Fibroblast of peridontal ligament (primary cell): ENCODE data around the gene CD200R1L.

Source experiments
- DNase-seq: peaks from one replicate; pipeline ENCODE4 v3.0.0-alpha.2; 2010; ENCODE audit errors: extremely low read depth

The CD200R1L gene

DNA sequence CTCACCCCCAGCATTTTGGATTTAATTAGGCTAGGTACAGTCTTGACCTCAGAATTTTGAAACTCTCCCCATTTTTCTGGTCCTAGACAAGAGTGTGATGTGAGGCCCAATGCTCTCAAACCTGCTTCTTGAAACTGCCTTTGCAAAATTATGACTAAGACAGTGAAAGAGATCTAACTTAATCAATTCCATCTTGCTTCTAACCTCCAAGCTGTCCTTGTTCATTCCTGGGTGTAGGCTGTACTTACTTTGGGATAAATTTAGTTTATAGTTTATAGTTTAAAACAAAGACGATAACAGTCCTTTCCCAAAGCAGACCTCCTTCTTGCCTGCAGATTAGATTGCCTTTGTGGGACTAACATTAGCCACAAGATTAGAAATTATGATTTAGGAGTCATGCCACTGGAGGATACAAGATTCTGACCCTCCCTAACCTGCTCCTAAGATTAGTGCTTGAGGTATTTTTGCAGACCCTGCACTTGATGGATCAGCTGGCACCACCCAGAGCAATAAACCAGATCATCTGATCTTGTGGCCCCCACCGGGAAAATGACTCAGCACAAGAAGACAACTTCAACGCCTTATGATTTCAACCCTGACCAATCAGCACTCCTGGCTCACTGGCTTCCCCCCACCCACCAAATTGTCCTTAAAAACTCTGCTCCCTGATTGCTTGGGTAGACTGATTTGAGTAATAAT, 59.6 kb downstream of the CD200R1L start:
- peak; percentile 78 for DNase-seq

DNA sequence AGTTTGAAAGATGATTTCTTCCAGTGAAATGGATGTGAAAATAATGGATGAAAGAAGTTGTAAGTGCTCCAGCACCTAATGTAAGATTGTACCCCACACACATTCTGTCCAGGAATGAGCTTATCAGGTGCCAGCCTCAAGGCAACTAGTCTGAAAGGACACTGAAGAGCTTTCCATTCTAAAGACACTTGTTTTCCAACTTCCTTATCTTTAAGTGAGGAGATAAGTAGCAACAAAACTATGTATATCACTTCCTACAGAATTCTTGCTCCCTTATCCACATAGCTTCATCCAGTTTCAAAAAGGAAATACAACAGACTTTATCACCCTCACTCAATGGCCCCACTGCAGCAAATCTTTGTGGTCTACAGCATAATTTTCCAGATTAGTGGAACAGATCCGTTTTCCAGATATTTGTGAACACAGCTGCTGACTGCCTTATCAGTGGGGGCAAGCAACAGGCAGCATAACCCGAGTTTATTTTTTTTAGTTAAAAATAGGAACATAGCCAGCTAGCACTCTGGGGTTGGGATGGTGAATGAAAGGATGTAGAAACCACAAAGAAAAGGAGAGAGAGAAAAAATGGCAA, 60.6 kb downstream of the CD200R1L start:
- peak; percentile 69 for DNase-seq

DNA sequence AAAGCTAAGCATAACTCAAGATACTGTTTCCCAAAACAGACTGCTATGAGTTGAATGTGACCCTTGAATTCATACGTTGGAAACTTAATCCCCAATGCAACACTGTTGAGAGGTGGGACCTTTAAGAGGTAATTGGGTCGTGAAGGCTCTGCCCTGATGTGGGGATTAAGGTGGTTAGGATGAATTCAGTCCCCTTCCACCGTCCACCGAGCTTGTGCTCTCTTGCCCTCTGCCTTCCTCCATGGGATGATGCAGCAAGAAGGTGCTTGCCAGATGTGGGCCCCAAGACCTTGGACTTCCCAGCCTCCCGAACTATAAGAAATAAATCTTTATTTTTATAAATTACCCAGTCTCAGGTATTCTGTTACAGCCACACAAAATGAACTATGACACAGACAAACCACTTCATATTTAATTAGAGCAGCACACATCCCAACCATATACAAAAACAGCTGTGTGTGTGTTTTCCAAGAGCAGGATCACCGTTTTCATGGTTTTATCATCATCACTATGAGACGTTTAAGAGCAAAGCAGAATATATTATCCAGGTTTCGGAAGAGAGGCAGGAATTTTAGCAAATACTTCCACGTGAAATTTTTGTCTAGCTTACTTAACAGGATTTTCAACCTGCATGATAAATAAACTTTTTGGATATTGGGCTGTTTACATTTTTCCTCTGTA, 61.2 kb downstream of the CD200R1L start:
- no peak for DNase-seq

DNA sequence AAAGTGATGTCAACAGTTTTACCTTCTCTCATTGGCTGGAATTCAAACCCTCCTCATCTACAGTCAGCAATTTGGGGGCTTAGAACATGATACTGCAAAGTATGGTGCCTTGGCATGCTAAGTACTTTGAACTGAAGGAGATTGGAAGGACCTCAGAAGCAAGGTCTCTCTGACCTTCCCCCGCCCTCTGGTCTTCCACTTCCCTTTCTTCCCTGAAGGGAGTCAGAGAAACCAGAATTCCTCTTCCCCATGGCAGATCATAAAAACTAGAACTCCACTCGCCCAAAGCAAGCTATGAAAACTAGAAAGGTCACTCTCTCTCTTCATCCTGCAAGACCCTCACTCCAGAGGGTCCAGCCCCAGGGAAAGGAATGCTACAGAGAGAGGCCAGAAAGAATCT, 64.2 kb downstream of the CD200R1L start:
- DNase-seq, result no peak

DNA sequence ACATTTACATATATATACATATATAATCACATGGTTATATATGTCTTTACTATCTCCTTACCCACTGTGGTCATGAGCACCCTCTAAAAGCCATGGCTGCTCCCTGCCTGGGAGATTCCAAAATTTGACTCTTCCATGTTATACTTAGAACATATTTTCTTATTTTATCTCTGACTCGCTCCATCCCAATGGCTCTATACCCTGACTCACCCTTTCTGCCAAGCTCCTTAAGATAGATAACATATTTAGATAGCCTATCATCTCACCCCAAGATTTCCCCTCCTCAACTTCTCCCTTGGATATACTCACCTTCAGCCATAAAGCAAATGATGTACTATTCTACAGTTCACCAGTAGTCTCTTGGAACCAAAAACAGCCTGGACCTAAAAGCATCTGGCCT, 65.1 kb downstream of the CD200R1L start:
- DNase-seq, result peak; percentile 29

DNA sequence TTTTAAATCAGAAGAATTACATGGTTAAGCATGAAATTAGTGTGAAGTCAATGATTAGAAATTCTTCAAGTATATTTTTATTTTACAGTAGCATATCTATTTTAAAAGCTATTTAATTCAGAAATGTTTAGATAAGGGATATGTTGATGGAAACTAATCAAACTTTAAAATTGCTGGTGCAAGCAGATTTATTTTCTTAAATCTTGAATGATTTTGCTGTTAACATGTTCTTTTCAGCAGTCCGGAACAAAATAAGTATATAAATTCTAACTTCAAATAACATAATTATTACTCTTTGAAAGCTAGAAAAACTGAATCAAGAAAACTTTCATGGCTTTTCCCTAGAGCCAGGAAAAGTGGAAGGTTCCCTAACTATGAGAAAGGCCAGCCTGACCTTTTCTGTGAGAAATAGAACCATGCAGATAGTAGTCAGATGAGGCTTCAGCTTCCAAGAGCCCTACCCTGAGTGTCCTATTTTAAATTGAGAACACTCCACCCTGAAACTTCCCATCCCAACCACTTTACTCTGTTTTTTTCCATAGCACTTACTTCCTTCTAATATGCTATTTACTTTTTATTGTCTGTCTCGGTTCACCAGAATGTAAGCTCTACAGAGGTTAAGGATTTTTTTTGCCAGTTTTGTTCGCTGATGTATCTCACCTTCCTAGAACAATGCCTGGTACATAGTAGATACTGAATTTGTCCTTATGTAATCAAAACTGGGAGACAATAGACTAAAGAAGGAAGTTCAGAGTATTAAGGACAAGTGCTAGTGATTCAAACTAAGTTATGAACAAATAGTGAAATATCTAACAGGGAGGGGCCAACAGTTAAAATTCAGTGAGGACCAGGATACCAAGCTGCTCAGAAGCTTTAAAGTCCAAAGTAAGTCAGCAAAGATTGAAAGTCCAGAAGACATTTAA, 66.8 kb downstream of the CD200R1L start:
- DNase-seq, result peak; percentile 33

DNA sequence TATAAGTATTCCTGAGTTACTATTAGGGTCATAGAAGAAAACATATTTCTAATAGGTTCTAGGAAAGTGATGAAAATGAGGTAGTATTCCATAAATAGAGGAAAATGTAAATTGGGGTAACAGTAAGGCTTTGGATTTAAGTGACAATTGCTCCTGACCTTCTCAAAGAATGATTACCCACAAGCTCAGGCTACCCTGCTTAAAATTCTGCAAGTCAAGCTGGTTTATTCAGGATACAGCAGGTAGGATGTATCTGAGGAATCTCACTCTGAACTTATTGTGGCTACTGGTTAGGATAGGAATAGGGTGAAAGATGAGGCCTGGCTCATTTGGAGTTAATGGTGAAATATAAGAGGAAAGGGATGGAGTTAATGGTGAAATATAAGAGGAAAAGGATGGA, 67.7 kb downstream of the CD200R1L start:
- DNase-seq, result no peak

DNA sequence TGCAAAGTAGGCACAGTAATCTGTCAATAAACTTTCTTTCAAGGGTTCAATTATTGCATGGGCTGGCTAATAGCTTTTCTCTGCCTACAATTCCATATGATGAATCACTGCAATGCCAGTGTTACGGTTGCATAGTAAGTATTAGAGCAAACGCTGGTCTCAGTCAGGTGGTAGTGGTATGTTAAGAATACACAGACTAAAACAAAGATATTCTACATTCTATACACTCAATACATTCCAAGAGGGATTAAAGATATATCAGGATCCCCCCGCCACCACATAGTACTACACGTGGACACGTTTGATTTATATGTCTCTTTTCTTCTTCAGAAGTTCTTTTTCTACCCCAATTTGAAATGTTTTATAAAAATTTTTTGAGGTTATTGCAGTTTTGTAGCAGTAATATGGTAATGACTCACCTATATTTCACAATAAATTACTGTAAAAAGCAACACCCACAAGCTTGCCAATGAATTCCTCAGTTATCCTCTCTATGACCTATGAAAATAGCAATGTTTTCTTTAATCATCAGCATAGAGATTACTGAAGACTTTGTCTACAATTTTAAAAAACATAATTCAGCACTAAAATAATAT, 68.2 kb downstream of the CD200R1L start:
- peak; percentile 93 for DNase-seq

DNA sequence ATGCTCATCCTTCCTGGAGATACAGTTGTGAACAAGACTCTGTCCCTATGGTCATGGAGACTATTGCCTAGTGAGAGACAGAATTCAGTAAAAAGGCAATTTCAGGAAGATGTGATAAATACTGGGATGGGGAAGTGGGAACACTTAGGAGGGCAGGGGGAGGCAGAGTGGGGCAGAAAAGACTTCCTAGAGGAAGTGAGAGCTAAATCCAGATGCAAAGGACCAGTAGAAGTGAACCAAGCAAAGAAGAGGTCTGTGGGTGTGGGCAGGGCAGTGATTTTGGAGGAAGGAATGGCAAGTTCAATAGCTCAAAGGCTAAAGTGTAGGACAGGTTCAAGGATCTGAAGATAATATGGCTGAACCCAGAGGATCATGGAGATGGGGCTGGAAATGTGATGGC, 68.9 kb downstream of the CD200R1L start:
- DNase-seq, result no peak

DNA sequence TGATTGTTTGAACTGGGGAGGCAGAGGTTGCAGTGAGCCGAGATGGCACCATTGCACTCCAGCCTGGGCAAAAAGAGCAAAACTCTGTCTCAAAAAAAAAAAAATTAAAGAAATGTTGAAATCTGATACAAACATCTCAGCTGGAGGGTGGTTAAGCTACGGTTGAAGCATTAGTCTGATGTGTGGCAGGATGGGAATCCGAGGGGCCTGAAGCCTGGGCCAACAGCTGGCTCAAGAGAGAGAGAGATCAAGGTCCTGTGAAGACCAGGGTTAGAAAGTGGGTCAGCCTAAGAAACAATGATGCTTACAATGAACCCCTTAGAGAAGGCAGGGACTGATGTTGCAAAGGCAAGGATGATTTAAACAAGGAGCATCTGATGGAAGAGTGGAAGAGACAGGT, 69.8 kb downstream of the CD200R1L start:
- DNase-seq, result peak; percentile 55

DNA sequence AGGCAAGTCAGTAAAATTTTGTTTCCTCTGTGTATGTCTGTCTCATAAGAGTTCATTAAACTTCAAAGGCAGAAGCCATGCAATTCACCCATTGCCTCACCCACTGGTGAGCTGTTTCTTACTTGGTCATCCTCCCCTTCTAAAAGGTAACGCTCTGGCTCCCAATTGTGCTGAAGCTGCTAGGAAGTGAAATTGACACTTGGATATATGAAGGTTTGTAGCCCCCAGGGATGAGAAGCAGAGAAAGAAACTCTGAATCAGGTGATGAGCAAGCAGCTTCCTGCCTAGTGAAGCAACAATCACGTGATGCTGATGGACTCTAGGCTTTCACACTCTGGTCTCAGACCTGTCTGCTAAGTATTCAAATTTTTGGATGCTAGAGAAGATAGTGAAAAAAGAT, 70.7 kb downstream of the CD200R1L start:
- peak; percentile 22 for DNase-seq

DNA sequence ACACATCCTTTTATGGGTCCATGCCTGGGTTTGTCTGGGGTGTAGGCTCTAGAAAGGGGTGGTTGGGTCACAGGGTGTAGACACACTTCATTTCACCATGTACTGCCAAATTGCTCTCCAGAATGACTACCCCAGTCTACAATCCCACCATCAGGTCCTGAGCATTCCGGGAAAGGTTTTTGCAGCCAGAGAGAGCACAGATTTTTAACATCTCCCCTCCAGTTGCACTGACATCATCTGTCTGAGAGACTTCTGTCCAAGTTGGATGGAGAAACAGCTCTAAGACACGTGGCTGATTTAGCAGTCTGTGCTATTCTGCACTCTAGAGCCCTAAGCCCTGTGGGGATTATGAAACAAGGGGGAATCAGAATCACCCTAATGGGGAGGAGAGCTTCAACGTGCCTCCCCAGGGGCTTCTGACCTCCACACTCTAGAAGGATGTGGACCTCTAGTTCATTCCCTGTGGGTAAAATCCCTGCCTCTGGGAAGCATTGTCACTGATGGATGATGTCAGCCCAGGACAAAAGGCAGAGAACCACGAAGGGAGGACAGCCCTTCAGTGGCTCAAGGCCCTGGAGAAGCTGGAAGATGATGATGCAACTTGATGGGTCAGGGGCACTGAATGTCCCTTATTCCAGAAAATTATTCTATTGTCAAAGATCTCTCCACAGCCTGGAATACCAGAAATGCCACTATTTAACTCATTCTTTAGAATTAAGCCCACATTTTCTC, 71.5 kb downstream of the CD200R1L start:
- DNase-seq, result peak; percentile 85

DNA sequence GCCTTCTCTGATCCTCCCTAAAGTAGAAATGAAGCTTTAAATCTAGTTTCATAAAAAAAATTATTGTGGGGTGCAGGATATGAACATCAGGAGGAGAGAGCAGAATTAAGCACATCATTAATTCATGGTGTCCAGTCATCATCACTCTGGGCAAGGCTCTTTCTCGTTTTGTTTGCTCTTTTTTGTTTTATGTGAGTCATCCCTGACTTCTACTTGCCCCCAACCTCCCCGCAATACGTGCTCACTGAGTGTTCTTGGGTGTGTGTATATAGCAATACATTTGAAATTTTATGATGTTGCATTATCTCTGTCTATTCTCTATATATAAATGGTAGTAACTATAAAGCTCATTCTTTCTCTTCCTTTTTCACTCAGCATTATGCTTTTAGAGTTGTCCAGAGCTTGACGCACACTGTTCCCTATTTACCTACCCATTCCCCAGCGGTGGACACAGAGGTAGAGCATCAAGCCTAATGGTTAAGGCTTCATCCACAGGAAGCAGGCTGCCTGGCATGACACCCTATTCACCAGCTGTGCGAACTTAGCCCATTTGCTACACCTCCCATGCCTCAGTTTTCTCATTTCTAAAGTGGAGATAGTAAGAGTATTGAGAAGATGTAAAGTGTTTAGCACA, 72.3 kb downstream of the CD200R1L start:
- DNase-seq, result peak; percentile 58

DNA sequence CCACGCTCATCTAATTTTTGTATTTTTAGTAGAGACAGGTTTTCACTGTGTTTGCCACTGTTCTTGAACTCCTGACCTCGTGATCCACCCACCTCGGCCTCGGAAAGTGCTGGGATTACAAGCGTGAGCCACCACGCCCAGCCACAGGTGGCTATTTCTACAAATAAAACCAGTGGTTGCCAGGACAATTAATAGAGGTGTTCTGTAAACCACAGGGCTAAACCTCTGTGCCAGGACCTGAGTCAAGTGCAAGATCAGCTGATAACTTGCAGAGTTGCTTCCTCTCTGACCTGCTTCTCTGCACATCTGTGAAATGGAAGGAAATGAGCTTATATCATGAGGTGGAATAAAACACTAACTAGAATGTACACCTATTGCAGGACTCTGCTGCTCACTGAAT, 72.8 kb downstream of the CD200R1L start:
- DNase-seq, result no peak

DNA sequence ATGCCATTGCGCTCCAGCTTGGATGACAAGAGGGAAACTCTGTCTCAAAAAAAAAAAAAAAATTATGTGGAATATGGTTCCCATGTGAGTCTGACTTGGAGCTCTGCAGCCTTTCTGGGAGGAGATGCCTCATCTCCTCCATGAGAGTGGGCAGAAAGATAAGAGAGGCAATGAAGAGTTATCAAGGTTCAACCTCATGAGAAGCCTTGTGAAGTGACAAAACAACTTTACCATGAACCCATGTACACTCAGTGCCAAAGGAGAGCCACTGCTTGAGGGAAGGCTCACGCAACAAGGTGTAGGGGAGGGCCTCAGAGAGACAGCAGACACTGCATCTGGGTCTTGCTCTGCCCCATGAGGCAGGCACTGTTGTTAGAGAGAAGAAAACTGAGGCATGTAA, 75.7 kb downstream of the CD200R1L start:
- no peak for DNase-seq

DNA sequence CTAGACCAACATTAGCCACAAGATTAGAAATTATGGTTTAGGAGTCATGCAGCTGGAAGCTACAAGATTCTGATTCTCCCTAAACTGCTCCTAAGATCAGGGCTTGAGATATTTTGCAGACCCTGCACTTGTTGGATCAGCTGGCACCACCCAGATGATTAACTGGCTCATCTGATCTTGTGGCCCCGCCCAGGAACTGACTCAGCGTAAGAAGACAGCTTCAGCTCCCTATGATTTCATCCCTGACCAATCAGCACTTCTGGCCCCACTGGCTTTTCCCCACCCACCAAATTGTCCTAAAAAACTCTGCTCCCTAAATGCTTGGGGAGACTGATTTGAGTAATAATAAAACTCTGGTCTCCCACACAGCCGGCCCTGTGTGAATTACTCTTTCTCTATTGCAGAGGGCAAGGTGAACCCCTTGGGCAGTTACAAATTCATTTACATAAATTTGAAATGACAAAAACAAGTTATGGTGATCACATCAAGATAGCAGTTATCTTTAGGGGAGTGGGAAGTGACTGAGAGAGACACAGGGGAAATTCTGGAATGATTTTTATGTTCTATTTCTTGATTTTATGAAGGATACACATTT, 76.5 kb downstream of the CD200R1L start:
- peak; percentile 78 for DNase-seq

DNA sequence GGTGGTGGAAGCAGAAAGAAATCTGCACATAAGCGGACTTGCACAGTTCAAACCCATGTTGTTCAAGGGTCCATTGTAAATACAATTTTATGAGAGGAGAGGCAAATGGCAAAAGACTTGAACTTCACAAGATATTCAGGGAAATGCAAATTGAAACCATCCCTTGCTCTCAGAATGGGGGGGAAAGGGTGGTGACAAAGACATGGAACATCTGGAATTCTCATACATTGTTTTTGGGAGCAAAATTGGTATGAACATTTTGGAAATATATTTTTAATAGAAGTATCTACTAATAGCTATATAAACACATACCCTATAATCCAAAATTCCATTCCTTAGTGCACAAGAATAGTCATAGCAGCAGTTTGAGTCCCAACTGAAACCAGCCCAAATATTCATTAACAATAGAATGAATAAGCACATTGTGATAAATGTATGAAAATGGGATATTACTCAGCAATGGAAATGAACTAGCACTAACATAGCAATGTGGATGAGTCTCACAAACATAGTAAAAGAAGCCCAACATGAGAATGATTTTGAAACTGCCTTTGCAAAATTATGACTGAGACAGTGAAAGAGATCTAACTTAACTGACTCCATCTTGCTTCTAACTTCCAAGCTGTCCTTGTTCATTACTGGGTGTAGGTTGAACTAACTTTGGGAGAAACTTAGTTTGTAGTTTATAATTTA, 77.2 kb downstream of the CD200R1L start:
- DNase-seq, result peak; percentile 54

DNA sequence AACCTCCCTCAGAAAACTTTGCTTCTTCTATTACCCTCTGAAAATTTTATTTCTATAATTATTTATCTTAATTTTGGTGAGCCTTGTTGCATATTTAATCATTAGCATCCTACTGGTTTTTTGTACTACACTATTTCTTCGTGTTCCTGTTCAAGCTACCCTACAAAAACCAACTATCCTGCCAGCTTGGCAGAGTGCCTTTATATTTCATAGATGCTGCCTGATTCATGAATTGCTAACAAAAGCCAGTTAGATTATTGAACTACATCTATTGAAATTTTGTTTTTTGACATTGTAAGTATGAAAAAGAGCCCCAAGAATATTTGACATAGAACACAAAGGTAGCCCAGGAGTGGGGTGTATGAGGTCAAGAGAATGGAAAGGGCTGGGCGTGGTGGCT, 78.9 kb downstream of the CD200R1L start:
- DNase-seq, result no peak

DNA sequence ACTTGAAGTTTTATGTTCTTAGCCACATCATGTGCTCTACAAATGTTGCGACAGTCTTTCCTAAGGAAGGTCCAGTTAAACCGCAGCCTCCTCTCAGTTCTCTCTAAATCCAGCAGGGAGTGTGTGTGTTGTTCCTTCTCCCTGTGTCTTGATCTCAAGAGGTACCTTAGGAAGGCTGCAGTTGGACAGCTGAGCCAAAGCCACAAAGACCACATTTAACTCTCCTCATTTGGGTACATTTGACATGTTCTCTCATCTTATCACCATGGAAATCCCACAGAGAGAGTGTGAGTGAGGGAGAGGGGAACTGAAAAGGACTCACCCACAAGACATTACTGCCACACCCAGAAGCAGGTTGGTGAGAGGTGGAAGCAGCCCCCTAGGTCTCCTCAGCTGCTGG, 79.5 kb downstream of the CD200R1L start:
- DNase-seq, result no peak
